DMS153 treated with DMSO at 0.1 percent for 48 hours (cell line): Measurements from ENCODE around the gene ADAT3.

ENCODE experiments used
- DNase-seq: peaks from one replicate; lab custom pipeline; 2025; ENCODE audit not compliant: unreplicated experiment; lab: John Stamatoyannopoulos, UW

Gene ADAT3

DNA sequence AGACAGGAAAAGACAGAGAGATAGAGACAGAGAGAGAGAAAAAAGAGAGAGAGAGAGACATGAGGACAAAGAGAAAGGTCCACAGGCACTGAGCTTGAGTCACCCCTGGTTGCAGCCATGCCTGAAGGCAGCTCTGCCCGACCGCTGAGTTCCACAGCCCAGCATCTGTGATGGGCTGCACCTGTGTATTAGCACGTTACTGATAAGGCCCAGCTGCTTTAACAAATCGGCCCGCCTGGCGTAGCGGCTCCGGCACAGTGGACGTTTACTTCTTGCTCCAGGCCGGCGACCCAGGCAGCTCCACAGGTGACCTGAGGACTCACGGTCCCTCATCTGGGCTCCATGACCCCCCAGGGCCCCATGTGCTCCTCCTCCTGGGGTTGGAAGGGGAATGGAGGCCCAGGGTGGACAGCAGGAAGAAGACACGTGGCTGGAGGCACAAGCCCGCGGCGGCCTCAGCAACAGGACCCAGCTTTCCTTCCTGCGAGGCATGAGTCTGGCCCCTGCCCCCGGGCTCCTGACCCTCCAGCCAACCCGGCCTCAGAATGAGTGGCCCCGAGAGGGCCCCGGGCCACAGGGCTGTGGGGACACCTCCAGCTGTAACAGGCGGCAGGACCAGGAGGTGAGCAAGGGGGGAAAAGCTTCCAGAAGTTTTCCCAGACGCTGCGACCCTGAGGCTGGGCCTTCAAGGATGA lies 31.9 kb downstream of the ADAT3 start:
- DNase-seq, result no peak

GRCh38 chr19:1938071-1938470 lies 32.9 kb downstream of the ADAT3 start:
- no peak for DNase-seq

GRCh38 chr19:1941146-1942077 lies 36.2 kb downstream of the ADAT3 start, which contains the start of gene CSNK1G2:
Gene CSNK1G2, plus strand, starts transcription at chr19:1941172. Its CDS starts 28,601 bp downstream, at chr19:1969773.
- no peak for DNase-seq

DNA sequence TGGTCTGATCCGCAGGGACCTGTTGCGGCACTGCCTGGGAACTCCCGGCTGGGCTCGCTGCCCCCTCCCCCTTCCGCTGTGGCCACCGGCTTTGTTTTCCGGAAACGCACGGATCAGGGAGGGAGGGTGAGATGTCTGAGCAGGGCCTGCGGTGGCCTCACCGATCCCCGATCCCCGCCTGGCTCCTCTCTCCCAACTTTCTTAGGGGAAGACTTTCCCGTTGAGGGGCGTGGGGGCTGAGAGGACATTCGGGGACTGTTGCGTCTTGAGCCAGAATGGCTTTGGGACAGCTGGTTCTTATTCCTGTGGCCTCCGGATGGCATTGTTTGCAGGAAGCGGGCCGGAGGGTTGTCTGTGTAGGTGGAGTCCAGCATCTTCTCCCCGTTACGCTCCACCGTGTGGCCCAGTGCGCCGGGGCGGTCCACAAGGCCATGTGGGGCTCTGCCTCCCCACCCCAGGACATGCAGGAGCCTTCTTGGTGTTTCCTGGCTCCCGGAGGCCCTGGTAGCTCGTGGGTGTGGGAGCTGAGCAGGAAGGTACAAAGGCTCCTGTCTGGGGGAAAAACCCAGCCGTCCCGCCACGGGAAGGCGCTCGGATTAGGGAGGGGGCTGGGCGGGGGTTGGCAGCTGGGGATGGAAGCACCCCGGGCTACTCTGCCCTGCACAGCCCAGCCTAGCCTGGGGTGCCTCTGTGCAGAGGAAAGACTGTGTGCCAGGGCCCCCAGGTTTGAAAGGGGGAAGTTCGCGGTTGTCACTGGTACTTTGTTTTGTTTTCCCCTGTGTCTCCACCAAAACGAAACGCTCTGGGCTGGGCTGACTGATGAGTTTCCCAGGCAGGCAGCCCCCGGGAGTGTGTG lies 37.1 kb downstream of the ADAT3 start:
- DNase-seq, result peak; percentile 25

- DNase-seq, result no peak
Measured at GRCh38 chr19:1942934-1943555, 37.8 kb downstream of the ADAT3 start.

DNA sequence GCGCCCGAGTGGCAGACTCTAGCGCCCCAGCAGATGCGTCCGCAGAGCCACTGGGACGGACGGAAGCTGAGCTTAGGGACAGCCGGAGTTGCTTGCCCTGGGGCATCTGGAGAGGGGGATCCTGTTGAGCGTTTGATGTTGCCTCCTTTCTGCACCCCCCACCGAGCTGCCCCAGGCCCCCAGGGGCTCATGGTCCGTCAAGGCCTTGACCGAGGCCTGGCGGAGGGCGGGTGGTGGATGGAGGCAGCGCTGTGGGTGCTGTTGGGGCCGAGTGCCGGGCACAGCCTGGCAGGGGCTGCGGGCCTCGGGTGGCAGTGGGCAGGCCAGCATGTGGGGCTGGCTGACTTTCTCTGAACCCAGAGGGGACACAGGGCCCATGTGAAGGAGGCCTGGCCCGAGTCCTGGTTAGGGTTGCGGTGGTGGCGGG lies 38.5 kb downstream of the ADAT3 start:
- DNase-seq, result no peak

GRCh38 chr19:1944088-1944915 lies 39.1 kb downstream of the ADAT3 start:
- DNase-seq, result no peak

GRCh38 chr19:1944916-1945561 lies 39.8 kb downstream of the ADAT3 start:
- DNase-seq, result no peak

GRCh38 chr19:1945899-1946298 lies 40.7 kb downstream of the ADAT3 start:
- DNase-seq, result no peak

DNA sequence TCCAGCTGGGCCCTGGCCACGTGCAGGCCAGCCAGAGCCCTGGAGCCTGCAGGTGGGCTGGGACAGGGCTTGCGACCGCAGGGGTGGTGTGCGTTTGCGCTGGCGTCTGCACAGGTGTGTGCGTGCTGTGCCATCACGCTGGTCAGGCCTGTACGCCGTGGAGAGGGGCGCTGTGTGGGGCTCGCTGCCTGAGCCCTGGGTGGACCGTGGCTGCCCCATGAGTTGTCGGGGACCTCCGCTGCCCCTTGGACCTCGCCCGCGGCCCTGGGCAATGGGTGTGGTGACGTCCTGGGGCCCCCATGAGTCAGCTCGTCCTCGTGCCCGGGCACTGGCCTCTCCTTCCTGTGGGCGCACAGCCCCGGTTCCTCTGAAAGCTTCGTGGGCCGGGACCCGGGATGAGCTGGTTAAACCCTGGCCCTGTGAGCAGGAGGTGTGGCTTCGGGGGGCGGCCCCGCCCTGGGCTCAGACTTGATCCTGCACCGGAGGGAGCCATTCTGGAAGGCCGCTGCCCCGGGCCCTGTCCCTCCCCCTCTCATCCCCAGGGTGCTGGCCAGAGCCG lies 42.5 kb downstream of the ADAT3 start:
- no peak for DNase-seq

- no peak for DNase-seq
Measured at GRCh38 chr19:1949304-1950101, 44.3 kb downstream of the ADAT3 start.

- DNase-seq, result no peak
Measured at GRCh38 chr19:1950640-1951039, 45.4 kb downstream of the ADAT3 start.

DNA sequence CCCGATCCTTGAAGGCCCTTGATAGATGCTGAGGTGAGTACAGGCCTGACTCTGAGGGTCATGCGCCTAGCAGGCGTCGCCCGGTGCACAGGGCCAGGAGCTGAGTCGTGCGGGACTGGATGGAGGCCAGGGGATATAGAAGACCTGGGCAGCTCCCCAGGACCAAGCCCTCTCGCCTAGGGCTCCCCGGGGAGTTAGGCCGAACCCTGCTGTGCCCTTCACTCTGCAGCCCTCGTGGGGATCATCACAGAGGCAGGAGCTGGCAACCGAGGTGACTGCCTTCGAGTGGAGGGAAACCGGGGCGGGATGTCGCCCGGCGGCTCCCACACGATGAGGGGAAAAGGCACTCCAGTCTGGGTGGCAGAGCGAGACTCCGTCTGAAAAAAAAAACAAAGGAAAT lies 47.4 kb downstream of the ADAT3 start:
- DNase-seq, result no peak

DNA sequence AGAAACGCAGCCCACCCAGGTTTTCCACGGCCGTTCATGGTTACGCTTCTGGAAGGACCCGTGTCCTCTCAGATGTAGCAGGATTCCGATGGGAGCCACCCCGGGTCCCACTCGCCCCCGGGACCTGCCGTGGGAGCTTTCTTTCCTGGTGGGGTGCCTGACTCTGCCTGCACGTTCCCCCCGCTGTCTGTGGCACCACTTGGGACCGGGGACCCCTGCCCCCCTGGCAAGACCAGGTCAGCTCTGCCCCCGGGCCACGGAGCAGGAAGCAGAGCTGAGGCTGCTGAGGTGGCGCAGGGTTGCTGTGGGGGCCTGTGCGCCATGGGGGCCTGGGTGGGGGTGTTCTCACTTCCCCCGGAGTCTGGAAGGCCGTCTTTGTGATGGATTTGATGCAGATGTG lies 47.8 kb downstream of the ADAT3 start:
- DNase-seq, result no peak

DNA sequence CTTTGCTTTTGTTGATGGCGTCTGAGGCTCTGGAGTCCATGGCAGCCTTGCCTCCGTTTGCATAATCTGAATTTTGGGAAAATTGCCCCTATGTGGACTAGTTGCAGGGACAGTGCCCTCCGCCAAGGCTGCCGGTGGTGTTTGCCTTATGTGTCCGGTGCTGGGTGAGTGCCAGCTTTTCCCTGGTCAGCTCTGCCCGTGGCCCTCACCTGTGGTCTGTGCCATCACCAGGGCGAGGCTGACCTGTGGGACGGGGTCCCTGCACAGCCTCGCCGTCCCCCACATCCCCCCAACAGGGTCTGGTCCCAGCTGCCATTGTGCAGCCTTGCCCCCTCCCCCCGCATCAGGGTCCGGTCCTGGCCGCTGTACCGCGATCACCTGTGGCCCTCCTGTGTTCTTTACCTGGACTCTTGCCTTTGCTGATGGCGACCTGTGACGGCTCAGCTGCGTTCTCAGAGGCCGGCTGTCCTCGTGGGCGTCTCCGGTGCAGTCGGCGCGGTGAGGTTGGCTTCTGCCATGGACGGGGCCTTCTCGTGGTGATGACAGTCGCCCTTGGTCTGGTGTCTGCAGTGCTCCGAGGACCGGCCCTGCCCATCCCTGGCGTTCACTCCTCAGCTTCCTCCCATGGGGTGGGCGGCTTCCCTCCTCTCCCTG lies 48.4 kb downstream of the ADAT3 start:
- no peak for DNase-seq

- no peak for DNase-seq
Measured at GRCh38 chr19:1954532-1954933, 49.3 kb downstream of the ADAT3 start.

GRCh38 chr19:1955171-1956121 lies 50.2 kb downstream of the ADAT3 start:
- DNase-seq, result no peak
